Retina (tissue), 1 donor: ENCODE results near the gene COL23A1.

Experiments used
- DNase-seq: peaks from one replicate; pipeline ENCODE4 v3.0.0-alpha.2; 2016

The COL23A1 gene

DNA sequence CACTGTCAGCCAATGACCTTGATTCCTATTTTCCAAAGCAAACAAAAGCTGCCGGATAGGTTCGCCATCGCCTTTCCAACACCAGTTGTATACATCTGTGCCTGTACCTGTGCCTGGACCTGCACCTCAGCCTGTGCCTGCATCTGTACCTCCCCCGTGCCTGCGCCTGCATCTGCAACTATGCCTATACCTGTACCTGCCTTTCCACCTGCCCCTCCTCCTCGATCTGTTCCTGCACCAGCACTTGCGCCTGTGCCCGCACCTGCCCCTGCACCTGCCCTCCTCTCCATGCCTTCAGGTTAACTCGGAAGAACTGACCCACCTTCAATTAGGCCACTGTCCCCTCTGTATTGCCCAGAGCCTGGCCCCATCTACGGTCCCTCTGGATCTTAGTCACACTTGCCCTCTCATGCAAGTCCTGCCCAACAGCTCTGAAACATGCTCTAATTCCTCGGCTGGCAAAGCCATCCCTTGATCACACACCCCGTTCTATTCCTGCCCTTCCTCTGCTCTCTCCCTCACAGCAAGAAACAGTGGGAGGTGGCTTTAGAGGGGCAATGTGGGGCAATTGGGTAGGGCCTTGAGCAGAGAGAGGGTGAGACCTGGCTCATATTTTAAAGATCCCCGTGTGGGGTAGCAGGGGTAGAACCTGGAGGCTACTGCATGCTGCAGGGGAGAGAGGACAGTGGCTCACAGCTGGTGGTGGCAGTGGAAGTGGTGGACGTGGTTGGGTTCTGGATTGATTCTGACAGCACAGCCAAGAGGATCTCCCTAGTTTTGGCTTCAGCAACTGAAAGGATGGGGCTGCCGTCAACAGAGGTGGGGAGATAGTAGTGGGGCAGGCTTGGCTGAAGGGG, 298.0 kb downstream of the COL23A1 start:
- no peak for DNase-seq

DNA sequence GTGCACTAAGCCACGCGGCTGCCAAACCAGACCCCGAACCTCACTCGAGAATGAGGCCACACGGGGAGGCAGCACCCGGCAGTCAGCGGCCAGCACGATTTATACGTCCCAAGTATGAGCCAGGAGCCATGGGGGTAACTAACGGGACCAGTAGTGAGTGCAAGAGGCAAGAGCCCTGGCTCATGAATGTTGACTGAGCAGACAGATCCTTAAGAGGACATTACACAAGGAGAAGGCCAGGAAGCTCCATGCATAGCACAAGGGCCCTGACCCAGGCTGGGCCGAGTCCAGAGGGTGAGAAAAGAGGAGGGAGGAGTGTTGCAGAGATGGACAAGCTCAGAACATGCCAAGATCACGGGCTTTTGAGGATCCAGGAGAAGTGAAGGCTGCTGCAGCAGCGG, 299.0 kb downstream of the COL23A1 start:
- DNase-seq, result no peak

DNA sequence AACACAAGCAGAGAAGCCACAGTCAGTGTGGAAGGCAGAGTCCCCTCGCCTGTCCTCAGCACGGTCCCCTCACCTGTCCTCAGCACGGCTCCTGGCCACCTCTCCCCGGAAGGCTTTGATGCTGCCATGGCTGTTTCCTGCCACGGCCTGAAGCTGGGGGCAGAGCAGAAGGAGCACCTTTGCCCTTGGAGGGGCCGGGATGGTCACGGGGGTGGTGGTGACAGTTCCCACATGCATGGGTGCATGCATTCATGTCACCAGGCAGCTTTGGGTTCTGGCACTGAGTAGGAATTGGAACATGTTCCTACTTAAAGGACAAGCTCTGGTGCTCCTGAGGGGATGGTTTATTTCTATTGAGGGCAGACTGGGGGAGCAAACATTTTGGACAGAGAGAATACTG, 299.8 kb downstream of the COL23A1 start:
- DNase-seq, result no peak

DNA sequence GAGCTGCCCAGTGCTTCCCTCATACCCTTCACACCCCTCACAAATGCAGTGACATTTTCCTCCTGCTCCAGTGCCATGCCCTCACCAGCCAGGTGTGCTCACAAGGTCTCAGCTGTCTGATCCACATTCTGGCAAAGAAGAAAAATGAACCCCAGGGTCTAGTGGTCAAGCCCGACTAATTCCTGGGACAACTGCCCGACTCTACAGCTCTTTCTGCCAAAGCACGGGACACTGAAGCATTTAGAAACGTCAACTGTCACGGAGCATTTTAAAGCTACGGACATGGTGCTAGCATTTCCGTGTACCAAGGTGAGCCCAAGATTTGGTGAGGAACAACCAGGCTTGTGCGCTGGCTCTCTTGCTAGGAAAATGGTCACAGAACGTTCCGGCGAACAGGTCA, 300.8 kb downstream of the COL23A1 start:
- DNase-seq, result no peak

DNA sequence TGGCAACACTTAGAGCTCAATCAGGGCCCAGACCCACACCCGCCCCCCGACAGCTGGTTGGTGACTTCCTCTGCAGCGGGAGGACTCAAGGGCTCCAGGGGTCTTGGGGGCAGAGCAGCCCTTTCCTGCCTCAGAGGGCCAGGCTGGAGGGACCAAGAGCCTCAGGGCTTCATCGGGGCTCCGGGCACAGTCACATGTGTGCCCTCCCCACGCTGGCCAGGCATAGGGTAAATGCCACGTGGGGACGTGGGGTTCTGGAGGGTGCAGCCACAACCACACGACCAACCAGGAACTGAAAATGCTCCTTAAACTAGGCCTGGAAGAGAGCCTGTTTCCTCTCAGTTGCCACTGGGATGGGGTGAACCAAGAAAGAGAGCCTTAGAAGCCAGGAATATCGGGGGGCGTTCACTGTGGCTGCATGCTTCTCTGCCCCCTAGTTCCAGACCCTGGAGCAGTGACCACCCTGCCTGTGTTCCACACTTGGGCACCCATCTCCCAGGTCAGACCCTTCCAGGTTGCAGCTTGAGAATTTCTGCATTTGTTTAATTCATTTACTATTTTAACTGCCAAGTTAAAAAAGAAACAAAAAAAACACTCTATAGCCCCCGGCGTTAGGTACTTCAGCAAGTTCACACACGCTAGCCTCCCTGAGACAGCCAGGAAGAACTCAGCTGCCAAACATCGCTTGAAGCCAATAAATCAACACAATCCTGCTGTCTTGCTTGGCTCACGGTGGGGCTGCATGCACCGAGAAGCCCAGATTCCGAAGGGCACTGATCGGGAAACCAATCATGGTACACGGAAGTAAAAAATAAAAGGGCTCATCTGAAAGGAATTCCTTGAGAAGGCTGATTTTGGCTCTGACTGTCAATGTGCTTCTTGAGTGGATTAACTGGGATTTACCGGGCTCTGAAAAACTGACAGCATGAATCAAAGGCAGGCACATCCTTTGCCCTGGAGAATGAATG, 301.5 kb downstream of the COL23A1 start:
- DNase-seq, result no peak

DNA sequence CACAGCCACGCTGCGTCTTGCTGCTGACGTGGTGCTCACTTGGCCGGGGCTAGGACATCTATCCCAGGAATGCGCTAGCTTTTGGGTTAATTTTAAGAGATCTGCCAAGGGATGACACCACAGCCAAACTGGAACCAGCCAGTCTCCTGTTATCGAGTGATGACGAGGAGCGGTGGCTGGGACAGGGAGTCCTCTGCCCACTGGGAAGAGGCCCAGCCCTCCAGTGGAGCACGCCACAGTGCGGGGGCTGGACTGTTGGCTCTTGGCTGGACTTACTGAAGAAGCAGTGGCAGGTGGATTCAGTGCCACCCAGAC, 302.4 kb downstream of the COL23A1 start:
- no peak for DNase-seq

DNA sequence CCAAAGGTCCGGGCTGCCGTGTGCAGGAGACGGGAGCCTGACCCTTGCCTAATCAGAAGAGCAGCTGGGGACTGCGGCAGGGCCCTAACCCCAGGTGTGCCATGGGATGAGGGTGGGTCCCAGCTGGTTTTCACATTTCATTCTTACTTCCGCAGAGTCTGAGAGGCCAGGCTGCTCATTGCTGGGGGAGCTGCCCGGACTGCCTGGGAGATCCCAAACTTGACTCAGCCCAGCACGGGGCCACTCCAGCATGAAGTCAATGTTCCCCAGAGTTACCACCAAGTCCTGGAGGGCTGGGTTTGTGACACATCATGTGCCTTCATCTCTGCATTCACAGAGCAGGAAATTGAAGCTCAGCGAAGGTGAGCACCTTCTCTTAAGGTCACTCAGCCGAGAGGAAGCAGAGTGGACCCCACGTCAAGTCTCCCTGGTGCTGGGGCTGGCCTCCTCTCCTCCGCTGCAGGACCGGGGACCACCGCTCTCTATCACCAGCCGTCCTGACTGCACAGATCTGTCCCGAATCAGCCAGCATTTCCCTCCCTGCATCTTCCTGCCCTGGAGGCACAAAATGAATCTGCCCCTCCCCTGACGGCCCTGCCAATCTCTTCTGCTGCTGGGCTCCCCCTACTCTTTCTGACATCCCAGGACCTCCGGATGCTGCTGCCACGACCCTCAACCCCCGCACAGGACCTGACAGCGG, 303.0 kb downstream of the COL23A1 start:
- no peak for DNase-seq

DNA sequence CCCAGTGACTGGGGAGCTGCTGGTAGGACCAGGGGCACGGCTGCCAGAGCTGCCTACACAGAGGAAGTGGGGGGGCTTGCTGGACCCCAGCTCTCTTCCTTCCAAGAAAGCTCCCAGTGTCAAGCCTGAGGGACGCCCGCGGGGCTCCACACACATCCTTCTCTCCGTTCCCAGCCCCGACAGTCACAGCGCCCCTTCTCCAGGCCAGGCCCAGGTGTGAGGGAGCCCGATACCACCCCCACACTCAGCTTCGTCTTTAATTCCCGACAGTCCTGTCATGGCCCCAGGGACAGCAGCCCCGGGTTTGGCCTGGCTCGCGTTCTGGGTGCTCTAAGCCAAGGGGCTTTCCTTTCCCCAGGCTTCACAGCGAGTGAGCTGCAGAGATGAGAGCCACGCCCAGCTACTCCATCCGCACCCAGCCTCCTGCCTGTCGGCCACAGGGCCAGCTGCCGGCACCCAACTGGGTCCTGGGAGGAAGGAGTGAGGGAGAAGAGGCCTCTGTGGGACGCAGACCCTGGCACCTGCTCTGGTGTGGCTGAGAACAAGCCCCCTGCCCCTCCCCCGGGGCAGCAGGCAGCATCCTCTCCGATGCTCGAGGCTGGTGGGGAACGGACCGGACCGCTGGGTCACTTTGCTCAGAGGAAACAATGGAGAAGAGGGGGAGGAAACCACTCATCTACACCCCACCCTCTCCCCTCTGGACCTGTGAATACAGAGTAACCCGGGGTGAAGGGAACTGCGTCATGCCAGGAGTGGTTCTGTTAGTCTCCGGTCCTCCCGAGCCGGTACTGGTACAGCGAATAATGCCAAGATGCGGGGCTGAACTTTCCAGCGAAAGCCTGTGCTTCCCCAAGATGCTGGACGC, 303.7 kb downstream of the COL23A1 start:
- no peak for DNase-seq

DNA sequence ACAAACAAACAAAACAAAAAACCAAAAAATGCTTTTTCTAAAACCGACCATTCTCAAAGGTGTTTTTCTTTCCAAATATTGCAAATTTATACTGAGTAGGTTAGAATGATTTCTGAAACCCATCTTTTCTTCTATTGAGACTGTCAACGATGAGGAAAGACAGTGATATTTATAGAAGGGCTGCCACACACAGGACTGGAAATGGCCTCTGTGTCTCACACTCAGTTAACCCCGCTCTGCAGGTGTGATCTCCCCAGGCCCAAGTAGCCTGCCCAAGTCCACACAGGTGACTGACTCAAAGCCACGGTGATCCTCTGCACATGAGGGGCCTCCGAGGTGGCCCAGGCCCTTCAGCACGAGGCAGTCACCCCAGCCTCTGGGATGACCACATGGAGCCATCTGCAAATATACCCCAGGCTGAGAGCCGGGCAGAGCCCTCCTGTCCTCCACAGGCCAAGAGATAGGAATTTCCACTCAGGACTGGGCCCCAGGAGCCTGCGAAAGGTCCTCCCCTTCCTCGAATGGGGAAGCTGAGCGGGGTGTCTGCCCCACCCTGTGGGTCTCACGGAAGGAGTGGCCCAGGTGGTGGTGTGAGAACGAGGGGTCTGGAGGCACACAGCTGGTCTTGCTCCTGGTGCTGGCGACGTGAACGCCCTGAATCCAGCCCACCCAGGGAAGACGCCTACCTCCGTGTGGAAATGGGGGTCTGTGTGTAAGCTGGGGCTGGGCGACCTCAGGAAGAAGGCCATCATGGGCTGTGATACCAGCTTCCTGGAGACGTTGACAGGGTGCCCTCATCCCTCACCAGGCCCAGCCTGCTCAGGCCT, 304.6 kb downstream of the COL23A1 start:
- no peak for DNase-seq

DNA sequence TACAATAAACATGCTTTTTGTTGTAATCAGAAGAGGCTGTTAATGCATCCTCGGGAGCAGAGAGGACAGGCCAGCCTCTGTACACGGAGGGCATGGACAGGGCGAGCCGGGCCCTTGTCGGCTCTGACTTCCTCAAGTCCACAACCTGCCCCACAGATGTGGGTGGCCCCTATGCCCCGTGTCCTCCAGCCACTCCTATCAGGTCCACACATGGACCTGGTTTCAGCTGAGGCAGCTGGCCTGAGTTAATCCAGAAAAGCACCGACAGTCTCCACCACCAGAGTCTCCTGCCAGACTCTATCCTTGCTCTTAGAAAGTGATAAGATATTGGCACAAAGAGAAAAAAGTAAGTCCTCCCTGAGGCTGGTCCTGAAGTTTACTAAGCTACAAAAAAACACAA, 305.2 kb downstream of the COL23A1 start:
- DNase-seq, result no peak

DNA sequence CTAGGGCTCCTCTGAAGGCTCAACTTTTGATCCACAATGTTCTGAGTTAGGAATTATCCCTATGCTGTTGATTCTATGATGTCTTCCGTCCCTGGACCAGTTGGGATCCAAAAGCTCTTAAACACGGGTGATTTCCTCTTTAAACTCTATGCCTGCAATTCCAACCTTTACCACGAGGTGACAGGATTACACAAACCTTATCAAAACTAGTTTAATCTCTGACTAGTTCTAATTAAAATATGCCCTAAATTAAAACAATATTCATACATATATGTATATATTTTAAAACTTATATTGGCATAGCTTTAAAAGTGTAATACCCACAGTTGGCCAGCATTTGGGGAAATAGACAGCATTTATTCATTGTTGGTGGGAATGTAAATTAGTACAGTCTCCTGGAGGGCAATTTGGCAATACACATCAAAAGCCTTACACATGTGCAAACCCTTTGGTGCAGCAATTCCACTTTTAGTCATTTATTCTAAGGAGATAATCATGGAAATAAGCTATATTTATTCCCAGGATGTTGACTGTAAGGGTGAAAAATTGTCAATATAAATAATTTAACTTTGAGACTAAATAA, 306.0 kb downstream of the COL23A1 start:
- DNase-seq, result no peak

DNA sequence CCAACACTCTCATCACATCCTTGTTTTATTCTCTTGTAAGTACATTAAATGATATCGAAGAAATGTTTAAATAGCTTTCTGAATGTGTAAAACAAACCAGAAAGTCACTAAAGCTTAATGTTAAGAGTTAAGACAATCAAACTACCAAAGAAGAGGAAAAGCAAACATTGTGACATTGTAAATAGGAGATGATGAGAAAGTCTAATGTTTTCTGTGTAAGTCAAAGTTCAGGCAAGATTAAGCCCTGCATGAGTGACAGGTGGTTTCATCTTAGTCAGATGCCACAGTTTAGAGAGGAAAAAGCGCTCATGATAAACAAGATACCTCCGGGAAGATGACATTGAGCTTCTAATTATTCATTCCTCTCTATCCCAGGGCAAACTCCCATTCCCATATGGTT, 306.7 kb downstream of the COL23A1 start:
- no peak for DNase-seq

DNA sequence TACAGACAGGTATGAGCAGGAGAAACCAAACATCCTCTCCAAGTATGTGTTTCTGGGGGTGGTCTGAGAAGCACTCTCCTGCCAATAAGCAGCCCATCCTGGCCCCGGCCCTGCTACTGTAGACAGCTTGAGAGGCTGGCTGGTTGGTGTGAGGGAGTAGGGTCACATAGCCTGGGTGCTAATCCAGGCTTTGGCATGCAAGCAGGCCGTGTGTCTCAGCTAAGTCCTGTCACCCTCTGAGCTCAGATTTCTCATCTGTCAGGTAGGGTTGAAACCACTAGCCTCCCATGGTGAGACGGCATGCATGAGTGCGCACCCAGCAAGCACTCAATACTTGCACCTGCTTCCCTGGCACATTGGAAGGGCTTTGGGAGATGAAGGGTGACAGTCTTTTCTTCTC, 307.8 kb downstream of the COL23A1 start:
- no peak for DNase-seq

DNA sequence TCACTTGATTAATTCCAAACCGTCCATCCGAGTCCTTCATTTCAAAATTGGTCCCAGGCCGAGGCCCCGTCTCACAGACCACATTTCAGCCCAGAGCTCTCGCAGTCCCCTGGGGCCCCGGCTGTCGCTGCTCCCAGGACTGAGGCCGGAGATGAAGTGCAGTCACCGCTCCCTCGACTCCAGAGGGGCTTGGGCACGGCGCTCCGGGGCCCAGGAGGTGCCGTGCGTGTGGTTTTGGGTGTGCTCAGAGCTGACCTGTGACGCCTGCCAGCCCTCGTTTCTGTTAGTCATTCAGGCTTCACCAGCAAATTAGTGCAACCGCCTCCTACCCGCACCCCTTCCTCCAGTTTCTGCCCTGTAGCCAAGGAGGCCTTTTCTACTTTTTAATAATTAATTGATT, 308.9 kb downstream of the COL23A1 start:
- peak; percentile 51 for DNase-seq

DNA sequence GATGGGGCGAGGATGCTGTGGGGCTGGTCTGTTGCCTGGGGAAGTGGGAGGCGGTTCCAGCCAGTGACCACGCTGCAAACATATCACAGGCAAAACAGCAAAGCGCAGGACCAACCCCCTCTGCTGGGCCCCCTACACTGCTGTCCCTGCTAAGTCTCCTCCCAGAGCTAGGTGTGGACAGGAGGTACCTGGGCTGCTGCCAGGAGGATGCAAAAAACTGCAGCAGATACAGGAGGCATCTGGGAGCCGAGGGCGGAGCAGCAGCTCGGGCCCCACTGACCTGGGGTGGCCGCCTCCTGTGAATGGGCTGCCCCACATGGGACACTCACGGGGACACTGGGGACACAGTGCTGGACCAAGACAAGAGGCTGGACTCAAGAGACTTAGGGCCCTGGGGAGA, 309.6 kb downstream of the COL23A1 start:
- no peak for DNase-seq

DNA sequence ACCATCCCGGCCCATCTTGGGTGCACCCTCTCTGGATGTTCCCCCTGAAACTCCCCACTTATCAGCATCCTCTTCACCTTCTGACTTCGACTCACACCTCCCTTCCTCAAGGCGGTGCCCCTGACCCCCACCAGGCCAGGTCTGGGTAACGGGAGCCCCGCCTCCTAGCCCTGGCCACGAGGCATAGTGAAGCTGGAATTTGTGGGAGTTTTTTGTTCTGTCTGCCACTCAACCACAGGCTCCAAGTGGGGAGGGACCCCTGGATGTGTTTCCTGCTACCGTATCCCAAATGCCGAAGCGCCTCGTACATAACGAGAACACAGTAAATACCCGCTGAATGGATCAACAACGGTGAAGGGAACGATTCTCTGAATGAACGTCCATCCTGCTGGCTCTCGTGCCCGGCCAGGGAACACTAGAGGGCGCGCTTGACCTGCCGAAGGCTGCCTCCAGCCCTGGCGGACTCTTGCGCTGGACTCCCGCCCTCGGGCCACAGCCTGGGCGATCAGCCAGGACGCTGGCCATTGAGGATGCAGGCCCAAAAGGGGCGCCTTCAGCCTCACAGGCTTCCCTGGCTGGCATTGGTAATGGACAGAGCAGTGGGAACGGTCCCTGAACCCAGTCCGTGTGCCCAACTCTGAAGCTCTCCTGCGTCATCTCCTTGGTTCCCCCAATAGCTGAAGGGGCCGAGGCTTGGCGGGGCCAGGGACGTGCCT, 310.3 kb downstream of the COL23A1 start:
- DNase-seq, result peak; percentile 92

DNA sequence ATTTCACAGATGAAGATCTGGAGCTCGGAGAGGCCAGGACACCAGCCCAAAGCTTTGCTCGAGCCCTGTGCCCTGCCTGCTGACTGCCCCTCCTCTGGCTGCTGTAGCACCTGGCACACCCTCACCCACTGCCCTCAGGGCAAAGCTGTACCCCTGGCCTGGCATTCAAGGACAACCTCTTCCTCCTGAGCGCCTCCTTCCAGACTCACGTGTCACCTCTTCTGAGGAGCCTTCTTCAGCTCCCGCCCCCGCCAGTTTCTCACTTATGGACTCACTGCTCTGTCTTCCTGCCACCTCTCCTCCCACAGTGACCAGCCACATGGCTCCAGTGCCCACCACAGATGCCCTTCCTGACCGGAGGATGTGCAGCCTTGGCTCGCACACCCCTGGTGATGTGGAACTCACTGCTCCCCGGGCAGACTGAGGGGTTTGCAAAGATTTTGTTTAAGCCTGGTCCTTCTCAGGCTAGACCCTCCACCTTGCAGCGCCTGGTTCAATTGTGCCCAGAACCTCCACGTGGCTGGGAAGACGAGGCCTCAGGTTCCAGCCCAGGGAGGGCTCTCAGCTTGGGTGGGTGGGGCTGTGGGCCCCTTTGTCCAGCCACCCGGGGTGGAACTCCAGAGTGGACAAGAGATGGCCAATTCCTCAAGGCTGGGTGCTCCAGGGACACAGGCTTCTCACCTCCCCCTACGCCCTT, 311.0 kb downstream of the COL23A1 start:
- DNase-seq, result no peak

DNA sequence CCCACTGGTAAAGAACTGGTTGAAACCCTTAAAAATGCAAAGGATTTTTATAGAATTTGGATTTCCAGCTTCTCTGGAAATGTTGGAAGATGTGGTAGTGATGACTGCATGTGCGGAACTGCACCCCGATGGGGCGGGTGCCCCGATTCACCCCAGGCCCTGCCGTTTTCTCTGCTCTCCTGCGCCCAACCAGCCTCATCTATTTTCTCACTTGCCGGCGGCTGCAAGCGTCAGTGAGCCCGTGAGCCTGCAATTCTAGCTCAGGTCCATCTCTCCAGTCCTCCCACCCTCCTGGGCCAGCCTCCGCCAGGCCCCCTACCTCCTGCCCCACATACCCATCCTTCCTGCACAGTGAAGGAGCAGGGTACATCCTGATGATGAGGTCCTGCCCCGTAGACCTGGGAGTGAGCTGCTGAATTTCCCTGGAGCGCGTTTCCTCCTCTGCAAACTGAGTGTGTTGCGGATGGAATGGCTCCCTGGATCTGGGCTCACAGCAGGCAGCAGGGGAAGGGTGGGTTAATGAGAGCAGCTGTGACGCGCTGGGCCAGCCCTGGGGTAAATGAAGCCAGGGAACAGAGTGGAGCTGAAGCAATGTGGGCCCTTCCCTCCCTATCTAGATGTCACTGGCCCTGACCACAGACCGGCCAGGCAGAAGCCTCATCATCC, 311.7 kb downstream of the COL23A1 start:
- DNase-seq, result no peak

DNA sequence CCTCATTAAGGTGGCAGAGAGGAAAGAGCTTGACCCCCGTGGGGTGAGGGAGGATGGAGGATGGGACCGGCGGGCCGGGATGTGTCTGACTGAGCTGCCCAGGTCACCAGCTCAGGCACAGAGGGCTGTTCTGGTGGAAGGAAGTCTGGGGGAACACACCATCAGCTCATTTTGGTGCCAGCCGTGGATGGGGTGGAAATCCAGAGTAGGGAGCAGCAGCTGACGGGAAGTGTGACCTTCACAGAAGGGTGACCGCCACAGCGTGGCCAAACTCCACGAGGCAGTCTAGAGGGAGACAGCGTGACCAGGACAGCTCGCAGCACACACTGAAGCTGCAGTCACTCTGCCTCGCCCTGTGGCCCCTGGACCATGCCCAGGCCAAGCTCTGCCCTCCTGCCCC, 312.3 kb downstream of the COL23A1 start:
- DNase-seq, result no peak
